Endothelial cell of umbilical vein (primary cell): ENCODE results near the gene PDE11A. TPM values are rescaled to one million over a fixed set of nuclear protein-coding genes. Genes with fewer than 3 reads are reported as not detected.

Source experiments
- BruUV-seq: library from RNA; stranded (reverse); fragments of 400-500 nt; replicated peaks from 2 replicates; lab custom pipeline; 2021; lab: Mats Ljungman, UMichigan
- CTCF ChIA-PET: fragments of 300-600, 350-600 bp; sonication (Branson Sonifier 250); formaldehyde crosslinking; loops from one replicate; lab custom pipeline; 2021; ENCODE audit warnings: antibody characterized with exemption, inconsistent platforms; lab: Charles Lee
- POLR2A ChIA-PET: fragments of 300-600, 350-600 bp; sonication (Branson Sonifier 250); formaldehyde crosslinking; loops from one replicate; lab custom pipeline; 2021; ENCODE audit warnings: antibody characterized with exemption, inconsistent platforms; lab: Charles Lee
- DNase-seq: peaks from one replicate; pipeline ENCODE4 v3.0.0-alpha.2; 2011; ENCODE audit warnings: low read depth, low spot score
- FAIRE-seq: peaks from 2 replicates; lab custom pipeline; 2011; peaks lifted over from hg19 to GRCh38; lab: Jason Lieb, UNC
- H2AFZ ChIP-seq: 2 replicates; pipeline ENCODE4 v1.6.0; 2012; ENCODE audit warnings: low read depth, low read length, control low read depth, inconsistent platforms
- H3K27ac ChIP-seq: 2 replicates; pipeline ENCODE4 v1.5.1; 2011; ENCODE audit warnings: low read depth, mild to moderate bottlenecking, control low read depth, low read length, moderate library complexity; ENCODE audit not compliant: insufficient read depth
- H3K27me3 ChIP-seq, 2 experiments: 2 replicates each; pipeline versions ENCODE4 v1.6.0 to v1.6.1; 2011; ENCODE audit warnings: low read length in 2 of 2, mixed read lengths in 1 of 2; ENCODE audit not compliant: control insufficient read depth in 2 of 2, insufficient read depth in 2 of 2
- H3K36me3 ChIP-seq, 2 experiments: 2 replicates in 1 of 2; 3 replicates in 1 of 2; pipeline ENCODE4 v1.5.1; 2011; ENCODE audit warnings: low read length in 2 of 2, mild to moderate bottlenecking in 1 of 2, moderate library complexity in 1 of 2; ENCODE audit not compliant: control insufficient read depth in 2 of 2, insufficient read depth in 2 of 2; ENCODE audit errors: extremely low read depth in 1 of 2
- H3K4me1 ChIP-seq: 3 replicates; pipeline ENCODE4 v1.5.1; 2011; ENCODE audit warnings: mild to moderate bottlenecking, low read length; ENCODE audit not compliant: control insufficient read depth, insufficient read depth; ENCODE audit errors: extremely low read depth
- H3K4me2 ChIP-seq: 2 replicates; pipeline ENCODE4 v1.6.1; 2011; ENCODE audit warnings: low read length, control low read depth, mixed read lengths; ENCODE audit not compliant: insufficient read depth
- H3K4me3 ChIP-seq, 3 experiments: fragments of 200-600 bp in 1 of 3; sonication (generic), shearing (Covaris generic) in 1 of 3; replicated peaks in 1 of 3; 2 replicates each; pipeline ENCODE4 v1.5.1; 2011 to 2016; ENCODE audit warnings: control low read depth in 3 of 3, low read length in 3 of 3, mild to moderate bottlenecking in 2 of 3, inconsistent platforms in 1 of 3, low read depth in 1 of 3, moderate library complexity in 1 of 3; ENCODE audit not compliant: insufficient read depth in 1 of 3
- H3K79me2 ChIP-seq: 2 replicates; pipeline ENCODE4 v1.6.0; 2012; ENCODE audit warnings: low read length, inconsistent platforms; ENCODE audit not compliant: control insufficient read depth, insufficient read depth
- H3K9ac ChIP-seq: replicated peaks from 2 replicates; pipeline ENCODE3; 2011; ENCODE audit warnings: low read length, control low read depth; ENCODE audit not compliant: insufficient read depth; ENCODE audit errors: extremely low read depth
- H3K9me1 ChIP-seq: replicated peaks from 3 replicates; pipeline ENCODE4 v1.6.0; 2011; ENCODE audit warnings: mild to moderate bottlenecking, low read length; ENCODE audit not compliant: control insufficient read depth, insufficient read depth; ENCODE audit errors: extremely low read depth
- H3K9me3 ChIP-seq: replicated peaks from 2 replicates; pipeline ENCODE4 v1.5.1; 2012; ENCODE audit warnings: low read length, inconsistent platforms; ENCODE audit not compliant: control insufficient read depth, insufficient read depth
- H4K20me1 ChIP-seq: replicated peaks from 2 replicates; pipeline ENCODE3; 2011; ENCODE audit warnings: mild to moderate bottlenecking, low read length; ENCODE audit not compliant: control insufficient read depth, insufficient read depth; ENCODE audit errors: extremely low read depth
- CTCF ChIP-seq, 2 donors: IDR thresholded peaks; 1 replicate in 1 of 2; 2 replicates in 1 of 2; pipeline ENCODE4 v1.5.1; 2011; ENCODE audit warnings: low read length in 2 of 2, mild to moderate bottlenecking in 2 of 2, moderate library complexity in 2 of 2, control low read depth in 1 of 2, inconsistent platforms in 1 of 2, low read depth in 1 of 2; ENCODE audit not compliant: insufficient read depth in 1 of 2; ENCODE audit errors: extremely low read depth in 1 of 2
- EZH2 ChIP-seq: IDR thresholded peaks from 2 replicates; pipeline ENCODE4 v1.6.1; 2012; ENCODE audit warnings: borderline replicate concordance, low read depth, mild to moderate bottlenecking, moderate library complexity, low read length, inconsistent platforms; ENCODE audit not compliant: severe bottlenecking
- FOS ChIP-seq: IDR thresholded peaks from 2 replicates; pipeline ENCODE4 v1.6.1; 2011; ENCODE audit warnings: mild to moderate bottlenecking, low read length, moderate library complexity, borderline replicate concordance; ENCODE audit not compliant: insufficient read depth
- GATA2 ChIP-seq: IDR thresholded peaks from 2 replicates; pipeline ENCODE4 v1.7.0; 2011; ENCODE audit warnings: low read depth, mild to moderate bottlenecking, moderate library complexity, mixed read lengths, low read length; ENCODE audit not compliant: insufficient read length, insufficient read depth
- JUN ChIP-seq: IDR thresholded peaks from 2 replicates; pipeline ENCODE4 v1.6.1; 2011; ENCODE audit warnings: borderline replicate concordance, low read depth; ENCODE audit not compliant: insufficient read length, insufficient read depth
- MAX ChIP-seq: IDR thresholded peaks from 2 replicates; pipeline ENCODE4 v1.6.1; 2011; ENCODE audit not compliant: insufficient read depth, insufficient read length
- MYC ChIP-seq: IDR thresholded peaks from one replicate; pipeline ENCODE4 v1.6.1; 2011; ENCODE audit warnings: mild to moderate bottlenecking, low read depth, low read length
- POLR2A ChIP-seq: IDR thresholded peaks from 2 replicates; pipeline ENCODE4 v1.6.1; 2012; ENCODE audit warnings: low read depth, mild to moderate bottlenecking, control low read depth, low read length
- POLR2AphosphoS5 ChIP-seq: IDR thresholded peaks from 2 replicates; pipeline ENCODE4 v1.6.1; 2012; ENCODE audit warnings: low read depth, mild to moderate bottlenecking, control low read depth, low read length, moderate library complexity; ENCODE audit not compliant: insufficient read depth
- dilution Hi-C: fragments of 300-500 bp; cut with MboI; formaldehyde crosslinking; loops from one replicate; pipeline ENCODE4 v1.15.0; 2019; ENCODE audit warnings: low sequenced_read_pairs; ENCODE audit not compliant: extremely low pct_ligation_motif_present
- intact Hi-C: fragments of 100-400 bp; cut with micrococcal nuclease; formaldehyde crosslinking; loops from one replicate; pipeline ENCODE4 v1.10.0; 2022
- polyA plus RNA-seq, 4 experiments: library from polyadenylated mRNA; depleted of rRNA in 3 of 4; stranded (reverse) in 3 of 4; unstranded in 1 of 4; fragments of >200 nt; gene quantifications; 2 replicates each; pipeline versions ENCODE4 v1.2.1 to v1.2.3, GENCODE V29; 2011 to 2012; ENCODE audit warnings: missing spikeins in 1 of 4
- total RNA-seq: library from RNA; stranded (reverse); gene quantifications from 2 replicates; pipeline ENCODE4 v1.2.3, GENCODE V29; 2021

Gene PDE11A
- total and polyA plus RNA-seq, 2 donors (not counting 3 experiments of a cell fraction or from before 2014, with no cell fraction given) = 0.07 to 0.51 TPM

- Histone ChIP-seq H3K4me3 (no peak overlapping the region), H3K27ac (no peak overlapping the region), H3K9me1 (no peaks in the 10 kb centered on the region), H3K27me3 (no peaks in the 10 kb centered on the region), H4K20me1 (no peaks in the 10 kb centered on the region), H3K4me1 (no peaks in the 10 kb centered on the region), H3K36me3 (no peaks in the 10 kb centered on the region), H3K4me2 (no peak overlapping the region), H3K79me2 (no peaks in the 10 kb centered on the region), H3K9me3 (no peaks in the 10 kb centered on the region), H3K9ac (no peak overlapping the region), H2AFZ (no peak overlapping the region)
- intact Hi-C loops (no loop called here), dilution Hi-C loops (no loop called here)
- FAIRE-seq (no peak), DNase-seq (no peak)
- no peak for TF ChIP-seq EZH2
- TF ChIP-seq FOS = no peak
- TF ChIP-seq GATA2 = no peak
- TF ChIP-seq CTCF (IDR thresholded peaks at IDR 0.05; ENCODE audit: extremely low read depth in 1 of 2, insufficient read depth in 1 of 2, low read depth in 1 of 2, low read length in 2 of 2) = no peak
- TF ChIP-seq MYC = no peak
- TF ChIP-seq JUN = no peak
- TF ChIP-seq POLR2A = no peak
- POLR2A ChIA-PET = no interaction called here
- no TSS peak for BruUV-seq
- CTCF ChIA-PET = no interaction called here
These were observed 200.3 kb downstream of the PDE11A start for GRCh38 chr2:177872286-177872685.

- TF ChIP-seq GATA2 (no peak), FOS (no peak), POLR2A (no peak), MYC (no peak), POLR2AphosphoS5 (no peak), CTCF (IDR thresholded peaks at IDR 0.05; ENCODE audit: extremely low read depth in 1 of 2, insufficient read depth in 1 of 2, low read depth in 1 of 2, low read length in 2 of 2) (no peak), JUN (no peak), MAX (no peak), EZH2 (no peak)
- H3K4me3 ChIP-seq = no peak overlapping the region
- DNase-seq (no peak), FAIRE-seq (no peak)
- no peaks in the 10 kb centered on the region for H4K20me1 ChIP-seq
- no peaks in the 10 kb centered on the region for H3K27me3 ChIP-seq
- intact Hi-C loops = no loop called here
- H3K36me3 ChIP-seq = no peaks in the 10 kb centered on the region
- no peak overlapping the region for H3K9ac ChIP-seq
- BruUV-seq = no TSS peak
- ChIA-PET POLR2A (no interaction called here), CTCF (no interaction called here)
- no peak overlapping the region for H3K27ac ChIP-seq
- H3K4me2 ChIP-seq = no peak overlapping the region
- no peaks in the 10 kb centered on the region for H3K9me3 ChIP-seq
- H3K79me2 ChIP-seq = no peaks in the 10 kb centered on the region
- dilution Hi-C loops = no loop called here
- no peak overlapping the region for H2AFZ ChIP-seq
- H3K4me1 ChIP-seq = no peaks in the 10 kb centered on the region
- H3K9me1 ChIP-seq = no peaks in the 10 kb centered on the region
These were observed 202.7 kb downstream of the PDE11A start for GRCh38 chr2:177869912-177870311.
